ENCODE results near the gene MAP4K4.

GRCh38 chr2:101872480-101872879 is 175.0 kb downstream of the MAP4K4 start:
- no peak for TF ChIP-seq EZH2phosphoT487 (conservative IDR thresholded peaks at IDR 0.05; ENCODE audit: low read length)
- no peak for TF ChIP-seq CTCF (IDR thresholded peaks at IDR 0.05; ENCODE audit: insufficient read depth, low read length, poor library complexity, severe bottlenecking)
